DND-41 (cell line): Measurements from ENCODE around the gene CCDC183.

Experiments
- CTCF ChIP-seq: IDR thresholded peaks from 2 replicates; pipeline ENCODE4 v1.5.1; 2012; ENCODE audit warnings: borderline replicate concordance, low read length, moderate library complexity, mild to moderate bottlenecking; ENCODE audit not compliant: poor library complexity, severe bottlenecking; ENCODE audit errors: extremely low read depth
- EZH2 ChIP-seq: IDR thresholded peaks from 3 replicates; pipeline ENCODE4 v1.6.1; 2012; ENCODE audit warnings: borderline replicate concordance, low read depth, mild to moderate bottlenecking, moderate library complexity, low read length, inconsistent platforms; ENCODE audit not compliant: severe bottlenecking

DNA sequence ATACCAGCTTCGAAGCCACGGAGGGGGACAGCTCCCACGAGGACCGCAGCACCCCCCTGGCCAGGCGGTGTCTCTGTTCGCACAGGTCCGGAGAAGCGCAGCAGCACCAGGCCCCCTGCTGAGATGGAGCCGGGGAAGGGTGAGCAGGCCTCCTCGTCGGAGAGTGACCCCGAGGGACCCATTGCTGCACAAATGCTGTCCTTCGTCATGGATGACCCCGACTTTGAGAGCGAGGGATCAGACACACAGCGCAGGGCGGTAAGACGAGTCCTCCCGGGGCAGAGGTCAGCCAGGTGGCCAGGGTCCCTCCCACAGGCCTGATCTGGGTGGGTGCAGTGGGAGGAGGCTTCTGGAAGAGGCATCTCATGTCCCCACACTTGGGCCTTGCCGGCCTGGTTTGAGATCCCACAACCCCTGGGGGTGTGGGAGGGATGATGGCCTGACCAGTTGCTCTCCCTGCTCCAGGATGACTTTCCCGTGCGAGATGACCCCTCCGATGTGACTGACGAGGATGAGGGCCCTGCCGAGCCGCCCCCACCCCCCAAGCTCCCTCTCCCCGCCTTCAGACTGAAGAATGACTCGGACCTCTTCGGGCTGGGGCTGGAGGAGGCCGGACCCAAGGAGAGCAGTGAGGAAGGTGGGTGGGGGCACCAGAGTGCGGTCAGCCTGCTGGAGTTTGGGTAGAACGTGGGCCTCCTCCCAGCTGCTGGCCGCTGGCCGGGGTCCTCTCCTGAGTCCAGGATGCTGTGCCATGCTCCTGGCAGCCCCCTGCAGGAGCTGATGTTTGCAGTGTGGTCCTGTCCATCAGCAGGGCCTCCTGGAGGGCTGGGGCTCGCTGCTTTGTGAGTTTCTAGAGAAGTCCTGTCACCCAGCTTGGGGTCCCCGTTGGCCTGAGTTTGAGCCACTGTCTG lies 43.3 kb downstream of the CCDC183 start:
- TF ChIP-seq CTCF (no peak), EZH2 (no peak)
